ENCODE data around the gene GPRC5A.

The GPRC5A gene

DNA sequence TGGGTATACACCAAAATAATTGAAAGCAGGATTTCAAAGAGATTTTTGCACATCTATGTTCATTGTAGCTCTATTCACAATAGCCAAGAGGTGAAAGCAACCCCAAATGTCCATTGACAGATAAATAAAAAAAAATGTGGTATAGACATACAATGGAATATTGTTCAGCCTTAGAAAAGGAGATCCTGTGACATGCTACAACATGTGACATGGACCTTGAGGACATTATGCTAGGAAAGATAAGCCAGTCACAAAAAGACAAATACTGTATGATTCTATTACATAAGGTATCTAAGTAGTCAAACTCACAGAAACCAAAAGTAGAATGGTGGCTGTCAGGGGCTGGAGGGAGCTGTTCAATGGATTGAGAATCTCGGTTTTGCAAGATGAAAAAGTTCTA lies 48.5 kb downstream of the GPRC5A start:
- DNase-seq (no peak), ATAC-seq (no peak)
- Mint-ChIP-seq H3K27me3 (no peaks in the 10 kb centered on the region), H3K9me3 (no peaks in the 10 kb centered on the region), H3K27ac (no peak overlapping the region), H3K4me1 (no peaks in the 10 kb centered on the region), H3K4me3 (no peak overlapping the region)

- no peaks in the 10 kb centered on the region for H3K27me3 Mint-ChIP-seq
- H3K27ac Mint-ChIP-seq: no peak overlapping the region
- no peaks in the 10 kb centered on the region for H3K4me1 Mint-ChIP-seq
- H3K9me3 Mint-ChIP-seq: no peaks in the 10 kb centered on the region
- no peak for ATAC-seq
- no peak for DNase-seq
- no peak overlapping the region for H3K4me3 Mint-ChIP-seq
Measured at GRCh38 chr12:12941450-12942350, 50.3 kb downstream of the GPRC5A start.

DNA sequence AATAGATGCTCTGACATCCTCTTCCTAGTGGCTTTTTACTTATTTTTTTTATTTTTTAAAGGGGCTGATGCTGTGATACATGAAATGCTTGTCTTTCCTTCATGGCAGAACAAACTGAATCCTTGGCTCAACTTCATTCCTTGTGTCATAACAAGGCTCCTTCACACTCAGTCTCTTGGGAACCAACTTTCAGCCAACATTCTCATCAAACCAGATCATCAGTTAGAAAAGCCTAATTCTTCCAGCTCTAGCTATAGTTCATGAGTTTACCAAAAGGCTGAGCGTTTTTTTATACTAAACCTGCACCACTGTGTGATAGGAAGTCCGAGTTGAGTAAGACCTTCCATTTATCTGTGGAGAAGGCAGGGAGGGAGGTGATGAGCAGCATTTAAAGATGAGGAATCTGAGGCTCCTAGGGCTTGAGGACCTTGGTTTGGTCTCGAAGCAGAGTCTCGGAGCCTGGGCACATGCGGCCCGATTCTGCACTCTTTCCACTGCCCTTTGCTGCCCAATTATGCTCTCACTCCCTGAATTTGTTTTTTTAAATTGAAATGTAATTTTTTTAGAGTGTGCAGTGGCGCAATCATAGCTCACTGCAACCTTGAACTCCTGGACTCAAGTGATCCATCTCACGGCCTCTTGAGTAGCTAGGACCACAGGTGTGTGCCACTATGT lies 52.4 kb downstream of the GPRC5A start:
- Mint-ChIP-seq H3K9me3 (no peaks in the 10 kb centered on the region), H3K27me3 (no peaks in the 10 kb centered on the region), H3K27ac (no peak overlapping the region), H3K4me3 (no peak overlapping the region), H3K4me1 (no peaks in the 10 kb centered on the region)
- ATAC-seq (no peak), DNase-seq (no peak)

- Mint-ChIP-seq H3K9me3 (no peaks in the 10 kb centered on the region), H3K27ac (no peak overlapping the region), H3K27me3 (peaks cover 13% of the 10 kb centered on the region), H3K4me3 (no peak overlapping the region), H3K4me1 (no peaks in the 10 kb centered on the region)
- DNase-seq (no peak), ATAC-seq (no peak)
Measured at GRCh38 chr12:12945591-12945990, 54.2 kb downstream of the GPRC5A start.

GRCh38 chr12:12946686-12947355 lies 55.5 kb downstream of the GPRC5A start:
- H3K4me1 Mint-ChIP-seq: no peaks in the 10 kb centered on the region
- H3K27ac Mint-ChIP-seq: peak overlapping the region in 1 of 2 donors; percentile 22
- DNase-seq: no peak

GRCh38 chr12:12947902-12948301 lies 56.5 kb downstream of the GPRC5A start:
- no peak for DNase-seq
- H3K27ac Mint-ChIP-seq: peak overlapping the region in 1 of 2 donors; percentile 54
- H3K9me3 Mint-ChIP-seq: no peaks in the 10 kb centered on the region
- H3K4me3 Mint-ChIP-seq: no peak overlapping the region
- no peaks in the 10 kb centered on the region for H3K4me1 Mint-ChIP-seq
- peaks cover 13% of the 10 kb centered on the region for H3K27me3 Mint-ChIP-seq
- ATAC-seq: no peak

More at GRCh38 chr12:12946686-12947355, 55.5 kb downstream of the GPRC5A start:
- H3K4me3 Mint-ChIP-seq: no peak overlapping the region
- H3K27me3 Mint-ChIP-seq: peaks cover 13% of the 10 kb centered on the region
- ATAC-seq: no peak
- no peaks in the 10 kb centered on the region for H3K9me3 Mint-ChIP-seq

- H3K27me3 Mint-ChIP-seq: peaks cover 13% of the 10 kb centered on the region
- ATAC-seq (no peak), DNase-seq (no peak)
- no peak overlapping the region for H3K4me3 Mint-ChIP-seq
- H3K4me1 Mint-ChIP-seq: no peaks in the 10 kb centered on the region
- H3K27ac Mint-ChIP-seq: no peak overlapping the region
- no peaks in the 10 kb centered on the region for H3K9me3 Mint-ChIP-seq
Measured at GRCh38 chr12:12951504-12951903, 60.1 kb downstream of the GPRC5A start.

- H3K27ac Mint-ChIP-seq: peak within 1 kb of the TSS in 1 of 2 donors; percentile 38
- H3K4me3 Mint-ChIP-seq: no peak within 1 kb of the TSS
- ATAC-seq: no peak
- H3K4me1 Mint-ChIP-seq: no peaks in the 10 kb centered on the region
- H3K9me3 Mint-ChIP-seq: no peaks in the 10 kb centered on the region
- peaks cover 13% of the 10 kb centered on the region for H3K27me3 Mint-ChIP-seq
- DNase-seq: no peak
Measured at GRCh38 chr12:12952036-12952435, 60.7 kb downstream of the GPRC5A start, which contains the start of gene GPRC5D. Gene GPRC5D (minus strand): TSS chr12:12952170. CDS start chr12:12950384, 1,786 bp downstream.

DNA sequence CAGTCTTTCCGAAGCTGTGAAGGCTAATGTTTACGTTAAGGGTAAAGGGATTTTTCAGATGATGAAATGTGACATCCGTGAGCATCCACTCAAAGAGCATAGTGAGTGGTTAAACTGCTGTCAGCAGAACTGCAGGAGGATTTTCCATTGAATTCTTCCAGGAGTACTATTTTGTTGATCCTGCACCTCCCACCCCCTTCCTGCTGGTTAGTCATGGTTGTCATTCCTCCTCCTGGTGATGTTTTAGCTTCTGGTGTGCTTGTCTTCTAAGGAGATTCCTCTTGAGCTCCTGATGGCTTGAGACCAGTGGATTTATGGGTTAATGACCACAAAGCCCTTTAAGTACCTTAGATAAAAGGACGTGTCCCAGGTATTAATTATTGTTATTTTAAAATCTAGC lies 63.0 kb downstream of the GPRC5A start:
- Mint-ChIP-seq H3K27me3 (peaks cover 9% of the 10 kb centered on the region), H3K27ac (no peak overlapping the region), H3K9me3 (no peaks in the 10 kb centered on the region), H3K4me3 (no peak overlapping the region), H3K4me1 (no peaks in the 10 kb centered on the region)
- DNase-seq: no peak
- no peak for ATAC-seq

- no peak overlapping the region for H3K27ac Mint-ChIP-seq
- no peak overlapping the region for H3K4me3 Mint-ChIP-seq
- peak; percentile 39 for ATAC-seq
- H3K4me1 Mint-ChIP-seq: no peaks in the 10 kb centered on the region
- H3K27me3 Mint-ChIP-seq: peaks cover 2% of the 10 kb centered on the region
- H3K9me3 Mint-ChIP-seq: no peaks in the 10 kb centered on the region
- no peak for DNase-seq
Measured at GRCh38 chr12:12954878-12955625, 63.7 kb downstream of the GPRC5A start.

GRCh38 chr12:12958886-12959285 lies 67.5 kb downstream of the GPRC5A start:
- Mint-ChIP-seq H3K4me1 (peaks cover 6% of the 10 kb centered on the region), H3K4me3 (no peak overlapping the region), H3K27ac (no peak overlapping the region), H3K27me3 (no peaks in the 10 kb centered on the region), H3K9me3 (peaks cover 0 to 6% of the 10 kb centered on the region in 2 donors)
- ATAC-seq: no peak
- no peak for DNase-seq

GRCh38 chr12:12960639-12961209 lies 69.4 kb downstream of the GPRC5A start:
- Mint-ChIP-seq H3K9me3 (peaks cover 6 to 13% of the 10 kb centered on the region in 2 donors), H3K4me3 (no peak overlapping the region), H3K4me1 (peaks cover 14% of the 10 kb centered on the region), H3K27ac (no peak overlapping the region), H3K27me3 (no peaks in the 10 kb centered on the region)
- ATAC-seq (no peak), DNase-seq (no peak)

GRCh38 chr12:12964255-12964654 lies 72.9 kb downstream of the GPRC5A start:
- ATAC-seq: peak; percentile 87
- Mint-ChIP-seq H3K27me3 (no peaks in the 10 kb centered on the region), H3K4me1 (peaks cover 14% of the 10 kb centered on the region), H3K4me3 (no peak overlapping the region), H3K27ac (peak overlapping the region in 1 of 2 donors; percentile 91), H3K9me3 (peaks cover 6 to 13% of the 10 kb centered on the region in 2 donors)
- DNase-seq: no peak

GRCh38 chr12:12965836-12966235 lies 74.5 kb downstream of the GPRC5A start:
- Mint-ChIP-seq H3K4me3 (no peak overlapping the region), H3K4me1 (peaks cover 14% of the 10 kb centered on the region), H3K9me3 (peaks cover 6 to 13% of the 10 kb centered on the region in 2 donors), H3K27ac (no peak overlapping the region), H3K27me3 (no peaks in the 10 kb centered on the region)
- no peak for ATAC-seq
- DNase-seq: no peak

Data from stimulated activated naive CD8-positive, alpha-beta T cell treated with anti-CD3 and anti-CD28 coated beads, Interleukin-15, amount 100 ng/mL, for 72 hours (primary cell).